ENCODE results near the gene PTPRN. TPM values are rescaled to one million over a fixed set of nuclear protein-coding genes. Genes with fewer than 3 reads are reported as not detected.
A peak's percentile ranks its signal among the peaks of the same experiment; 100 is the strongest.
"Not testable (repeated sequence)": the region's sequence is repeated elsewhere in the genome, so short reads cannot be mapped to it uniquely, and the experiment has no call there.

Gene PTPRN
- total RNA-seq, 2 experiments from 2014 or later = not detected

DNA sequence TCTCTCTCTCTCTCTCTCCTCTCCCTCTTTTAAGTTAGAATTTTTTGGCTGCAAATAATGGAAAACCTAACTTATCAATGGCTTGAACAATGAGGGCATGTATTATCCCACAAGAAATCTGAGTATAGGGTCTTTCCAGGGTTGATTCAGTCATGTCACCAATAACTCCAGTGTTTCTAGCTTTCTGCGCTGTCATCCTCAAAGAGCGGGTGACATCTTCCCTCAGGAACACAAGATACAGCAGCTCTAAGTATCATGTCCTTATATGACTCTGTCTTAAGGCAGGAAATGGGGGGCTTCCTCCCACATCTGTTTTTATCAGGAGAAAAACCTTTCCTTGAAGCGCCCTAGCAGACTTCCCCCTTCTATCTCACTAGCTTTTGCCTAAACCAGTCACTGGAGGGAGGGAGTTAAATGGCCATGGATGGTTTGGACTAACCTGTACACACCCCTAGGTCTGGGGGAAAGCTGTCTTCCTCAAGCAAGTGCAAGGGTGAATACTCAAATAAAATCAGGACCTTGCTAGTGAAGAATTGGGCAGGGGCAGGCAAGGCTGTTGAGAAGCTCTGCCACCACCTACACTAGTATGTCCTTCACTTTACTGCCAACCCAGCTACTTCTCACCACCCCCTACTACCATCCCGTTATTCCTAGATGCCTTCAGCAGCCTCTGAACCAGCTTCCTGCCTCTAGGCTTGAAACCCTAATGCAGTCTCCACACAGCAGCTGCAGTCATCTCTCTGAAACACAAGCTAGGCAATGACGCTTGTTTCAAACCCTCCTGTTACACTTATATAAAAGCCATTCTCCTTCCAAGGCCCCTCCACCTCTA is 48.0 kb downstream of the PTPRN start:
- no peak overlapping the region for H3K27ac Mint-ChIP-seq
- no peak overlapping the region for H3K4me3 Mint-ChIP-seq
- POLR2A ChIA-PET = interaction anchor here (0.8 to 1.9 kb wide), 4 partner anchors 8 to 61 kb away, joined by 3 to 11 read pairs (median 4); partner anchors contain the start of genes GLB1L, STK16, TUBA4A and TUBA4B
- H3K9me3 Mint-ChIP-seq = no peaks in the 10 kb centered on the region
- ATAC-seq (ENCODE audit: low read depth) (no peak), DNase-seq (no peak)
- peaks cover 6% of the 10 kb centered on the region for H3K4me1 Mint-ChIP-seq
- peaks cover 11% of the 10 kb centered on the region for H3K27me3 Mint-ChIP-seq
- no peaks in the 10 kb centered on the region for H3K36me3 Mint-ChIP-seq

DNA sequence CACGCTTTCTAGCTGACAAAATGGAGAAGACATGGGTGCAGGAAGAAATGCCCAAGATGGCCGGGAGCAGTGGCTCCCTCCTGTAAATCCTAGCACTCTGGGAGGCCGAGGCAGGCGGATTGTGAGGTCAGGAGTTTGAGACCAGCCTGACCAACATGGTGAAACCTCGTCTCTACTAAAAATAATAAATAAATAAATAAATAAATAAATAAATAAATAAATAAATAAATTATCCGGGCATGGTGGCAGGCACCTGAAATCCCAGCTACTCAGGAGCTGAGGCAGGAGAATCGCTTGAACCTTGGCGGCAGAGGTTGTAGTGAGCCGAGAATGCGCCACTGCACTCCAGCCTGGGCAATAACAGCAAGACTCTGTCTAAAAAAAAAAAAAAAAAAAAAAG is 50.3 kb downstream of the PTPRN start:
- not testable (repeated sequence) for DNase-seq; H3K27ac Mint-ChIP-seq; H3K4me3 Mint-ChIP-seq; H3K36me3 Mint-ChIP-seq; ATAC-seq (ENCODE audit: low read depth); H3K9me3 Mint-ChIP-seq
- Mint-ChIP-seq H3K27me3 (peaks cover 11% of the 10 kb centered on the region), H3K4me1 (peaks cover 12% of the 10 kb centered on the region)
- POLR2A ChIA-PET = interaction anchor here (0.7 kb wide), 1 partner anchor 21 kb away, joined by 3 read pairs; no protein-coding TSS in a partner anchor

DNA sequence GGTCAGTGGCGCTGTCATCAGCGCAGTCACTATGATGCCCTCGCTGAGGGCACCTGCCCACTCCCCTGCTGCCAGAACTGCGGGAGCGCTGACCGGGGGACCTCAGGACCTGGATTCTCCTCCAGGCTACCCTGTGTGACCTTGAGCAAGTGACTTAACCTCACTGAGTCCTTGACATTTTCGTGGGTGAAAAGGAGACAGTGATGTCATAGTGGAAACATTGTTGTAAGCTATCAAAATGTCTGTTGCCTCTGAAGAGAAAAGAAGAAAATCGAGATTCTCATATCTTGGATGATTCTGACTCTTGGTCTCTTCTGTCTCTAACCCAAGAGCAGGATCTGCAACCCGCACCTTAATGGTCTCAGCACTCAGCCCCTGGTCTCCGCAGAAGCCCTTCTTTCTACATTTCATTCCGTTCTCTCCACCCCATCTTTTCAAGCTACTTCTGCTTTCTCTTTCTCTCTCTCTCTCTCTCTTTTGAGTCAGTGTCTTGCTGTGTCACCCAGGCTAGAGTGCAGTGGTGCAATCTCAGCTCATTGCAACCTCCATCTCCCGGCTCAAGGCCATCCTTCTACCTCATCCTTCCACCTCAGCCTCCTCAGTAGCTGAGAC is 54.5 kb downstream of the PTPRN start:
- ATAC-seq (ENCODE audit: low read depth) (peak; percentile 22), DNase-seq (peak; percentile 48)
- peak overlapping the region; percentile 99 for H3K4me3 Mint-ChIP-seq
- peaks cover 29% of the 10 kb centered on the region for H3K36me3 Mint-ChIP-seq
- peaks cover 2% of the 10 kb centered on the region for H3K27me3 Mint-ChIP-seq
- peak overlapping the region; percentile 90 for H3K27ac Mint-ChIP-seq
- peaks cover 34% of the 10 kb centered on the region for H3K4me1 Mint-ChIP-seq
- POLR2A ChIA-PET = interaction anchor here (0.9 to 8.4 kb wide), 15 partner anchors 9 to 79 kb away, joined by 3 to 83 read pairs (median 11); partner anchors contain the start of genes ABCB6, ANKZF1, ATG9A and CNPPD1
- no peaks in the 10 kb centered on the region for H3K9me3 Mint-ChIP-seq

DNA sequence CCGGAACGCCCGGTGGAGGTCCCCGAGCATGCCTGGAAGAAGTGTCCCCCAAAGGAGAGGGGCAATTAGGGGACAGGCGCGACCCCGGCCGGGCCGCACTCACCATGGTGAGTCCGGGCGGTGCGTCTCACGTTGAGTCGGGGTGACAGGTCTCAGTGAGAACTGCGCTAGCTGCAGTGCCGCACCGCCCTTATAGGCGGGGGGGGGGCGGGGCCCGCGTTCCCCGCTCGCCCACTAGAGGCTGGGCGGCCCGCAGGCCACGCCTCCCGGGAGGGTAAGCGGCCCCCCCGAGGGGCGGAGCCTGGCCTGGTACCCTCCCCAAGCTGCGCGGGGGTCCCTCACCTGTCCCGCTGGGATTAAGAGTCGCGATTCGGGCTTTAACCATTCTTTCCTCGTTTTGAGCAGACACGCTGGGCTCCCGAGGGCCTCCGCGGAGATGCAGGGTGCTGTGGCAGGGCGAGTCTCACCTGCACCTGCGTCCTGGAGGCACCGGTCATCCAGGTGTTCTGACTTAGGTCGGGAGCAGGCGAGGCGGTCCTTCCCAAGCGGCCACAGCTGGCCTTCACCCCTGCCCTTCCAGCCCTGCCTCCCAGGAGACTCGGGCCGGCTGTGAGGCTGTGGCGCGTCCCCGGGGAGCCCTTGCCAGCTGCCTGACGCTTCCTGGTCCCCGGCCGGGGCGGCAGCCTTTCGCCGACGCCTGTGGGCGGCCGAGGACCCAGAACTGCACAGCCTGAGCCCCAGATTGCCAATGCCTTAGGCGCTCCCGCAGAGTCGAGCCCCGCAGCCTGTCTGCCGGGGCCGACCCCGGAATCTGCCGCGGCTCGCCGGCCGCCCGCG is 55.2 kb downstream of the PTPRN start, which contains the start of gene TUBA4A:
TUBA4A (minus strand) TSS at position 166 of the 837 bp plus-strand sequence; CDS start at position 106, 60 bp downstream.
- H3K4me3 Mint-ChIP-seq = peak within 1 kb of the TSS; percentile 99
- H3K4me1 Mint-ChIP-seq = peaks cover 40% of the 10 kb centered on the region
- DNase-seq (peak; percentile 94), ATAC-seq (ENCODE audit: low read depth) (peak; percentile 69)
- peaks cover 36% of the 10 kb centered on the region for H3K36me3 Mint-ChIP-seq
- peak within 1 kb of the TSS; percentile 90 for H3K27ac Mint-ChIP-seq
- H3K9me3 Mint-ChIP-seq = no peaks in the 10 kb centered on the region
- no peaks in the 10 kb centered on the region for H3K27me3 Mint-ChIP-seq
- POLR2A ChIA-PET = interaction anchor here (0.6 to 8.4 kb wide), 19 partner anchors 8 to 94 kb away, joined by 3 to 83 read pairs (median 8); partner anchors contain the start of genes ABCB6, ANKZF1, ATG9A and CNPPD1

DNA sequence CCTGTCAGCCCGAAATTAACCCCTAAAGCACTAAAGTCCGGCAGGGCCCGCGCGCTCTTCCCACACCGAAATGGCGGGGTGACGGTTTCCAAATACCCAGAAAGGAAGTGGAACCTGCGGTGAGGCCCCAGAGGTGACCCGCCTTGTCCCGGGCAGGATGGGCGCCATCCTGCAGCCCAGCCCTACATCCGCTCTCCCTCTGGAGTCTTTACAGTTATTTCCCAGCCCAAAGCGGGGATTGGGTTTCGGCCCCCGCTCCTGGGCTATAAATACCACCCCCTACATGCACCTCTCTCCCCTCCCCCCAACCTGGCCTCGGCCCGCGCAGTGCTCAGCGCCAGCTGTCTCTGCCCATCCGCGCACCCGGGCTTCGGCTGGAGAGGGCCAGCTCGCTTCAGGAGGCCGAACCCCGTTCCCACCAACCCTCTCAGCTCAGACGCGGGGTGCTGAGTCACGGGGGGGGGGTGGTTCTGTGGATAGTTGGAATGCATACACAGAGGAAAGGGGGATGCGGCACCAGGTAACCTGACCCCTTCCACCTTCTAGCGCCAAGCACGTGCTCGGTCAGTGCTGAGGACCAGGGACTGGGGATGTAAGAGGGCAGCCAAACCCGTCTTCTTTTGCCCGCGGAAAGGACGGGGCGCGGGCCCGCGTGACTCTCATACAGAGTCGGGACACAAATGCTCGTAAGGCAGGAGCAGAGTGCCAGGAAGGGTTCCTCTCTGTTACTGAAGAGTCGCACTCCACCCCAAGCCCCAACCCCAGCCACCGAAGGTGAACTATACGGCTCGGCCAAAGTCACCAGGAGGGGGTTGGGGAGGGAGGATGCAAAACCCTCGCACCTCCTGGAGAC is 56.1 kb downstream of the PTPRN start, which contains the start of gene TUBA4B:
TUBA4B (plus strand) TSS at position 344 of the 853 bp plus-strand sequence; CDS start at position 509, 165 bp downstream.
- H3K36me3 Mint-ChIP-seq = peaks cover 44% of the 10 kb centered on the region
- POLR2A ChIA-PET = interaction anchor here (0.6 to 8.4 kb wide), 23 partner anchors 8 to 1027 kb away, joined by 3 to 83 read pairs (median 5); partner anchors contain the start of genes ABCB6, ANKZF1, ATG9A and CNPPD1
- H3K4me3 Mint-ChIP-seq = peak within 1 kb of the TSS; percentile 99

DNA sequence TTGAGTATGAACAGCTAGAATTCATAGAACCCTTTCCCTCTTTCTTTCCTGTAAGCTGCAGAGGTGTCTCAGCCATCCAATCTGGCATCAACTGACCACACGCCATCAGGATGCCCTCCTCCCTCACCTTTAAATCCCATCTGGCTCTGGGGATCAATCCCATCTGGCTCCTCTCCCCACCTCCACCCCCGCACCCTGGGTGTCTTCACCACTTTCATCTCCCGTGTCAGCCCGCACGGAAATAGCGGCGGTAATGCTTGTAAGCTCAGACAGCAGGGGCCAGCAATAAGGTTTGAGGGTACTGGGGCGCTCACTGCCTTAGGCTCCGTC is 56.7 kb downstream of the PTPRN start:
- peaks cover 54% of the 10 kb centered on the region for H3K4me1 Mint-ChIP-seq
- peak; percentile 1 for ATAC-seq (ENCODE audit: low read depth)
- POLR2A ChIA-PET = interaction anchor here (0.6 to 8.4 kb wide), 18 partner anchors 8 to 1026 kb away, joined by 3 to 83 read pairs (median 9); partner anchors contain the start of genes ABCB6, ANKZF1, ATG9A and CNPPD1

More for the DNA sequence above, 56.1 kb downstream of the PTPRN start, which contains the start of gene TUBA4B:
- Mint-ChIP-seq H3K27me3 (no peaks in the 10 kb centered on the region), H3K4me1 (peaks cover 48% of the 10 kb centered on the region), H3K27ac (peak within 1 kb of the TSS; percentile 90), H3K9me3 (no peaks in the 10 kb centered on the region)
- ATAC-seq (ENCODE audit: low read depth) = peak; percentile 31
- DNase-seq = peak; percentile 78

DNA sequence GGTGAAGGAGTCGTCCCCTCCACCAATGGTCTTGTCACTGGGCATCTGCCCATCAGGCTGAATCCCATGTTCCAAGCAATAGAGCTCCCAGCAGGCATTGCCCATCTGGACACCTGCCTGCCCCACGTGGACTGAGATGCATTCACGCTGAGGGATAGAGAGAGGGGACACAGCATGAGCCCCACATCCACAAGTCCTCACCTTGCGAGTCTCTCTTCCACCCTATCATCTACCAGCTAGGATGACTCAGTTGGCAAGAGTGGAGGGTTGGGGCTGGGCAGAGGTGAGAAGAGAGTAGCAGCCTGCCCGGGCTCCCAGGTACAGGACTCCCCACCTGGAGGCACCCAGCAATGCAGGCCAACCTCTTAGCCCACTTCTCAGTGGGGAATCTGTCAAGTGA is 57.1 kb downstream of the PTPRN start:
- no peak for DNase-seq
- Mint-ChIP-seq H3K27ac (peak overlapping the region; percentile 90), H3K36me3 (peaks cover 49% of the 10 kb centered on the region), H3K9me3 (no peaks in the 10 kb centered on the region), H3K4me1 (peaks cover 58% of the 10 kb centered on the region), H3K4me3 (peak overlapping the region; percentile 99), H3K27me3 (no peaks in the 10 kb centered on the region)
- POLR2A ChIA-PET = interaction anchor here (0.6 to 8.4 kb wide), 13 partner anchors 10 to 1026 kb away, joined by 3 to 83 read pairs (median 11); partner anchors contain the start of genes ABCB6, ANKZF1, ATG9A and CNPPD1
- no peak for ATAC-seq (ENCODE audit: low read depth)

More for the DNA sequence above, 56.7 kb downstream of the PTPRN start:
- H3K9me3 Mint-ChIP-seq = no peaks in the 10 kb centered on the region
- H3K4me3 Mint-ChIP-seq = peak overlapping the region; percentile 99
- H3K27me3 Mint-ChIP-seq = no peaks in the 10 kb centered on the region
- peak overlapping the region; percentile 90 for H3K27ac Mint-ChIP-seq
- no peak for DNase-seq
- peaks cover 47% of the 10 kb centered on the region for H3K36me3 Mint-ChIP-seq

DNA sequence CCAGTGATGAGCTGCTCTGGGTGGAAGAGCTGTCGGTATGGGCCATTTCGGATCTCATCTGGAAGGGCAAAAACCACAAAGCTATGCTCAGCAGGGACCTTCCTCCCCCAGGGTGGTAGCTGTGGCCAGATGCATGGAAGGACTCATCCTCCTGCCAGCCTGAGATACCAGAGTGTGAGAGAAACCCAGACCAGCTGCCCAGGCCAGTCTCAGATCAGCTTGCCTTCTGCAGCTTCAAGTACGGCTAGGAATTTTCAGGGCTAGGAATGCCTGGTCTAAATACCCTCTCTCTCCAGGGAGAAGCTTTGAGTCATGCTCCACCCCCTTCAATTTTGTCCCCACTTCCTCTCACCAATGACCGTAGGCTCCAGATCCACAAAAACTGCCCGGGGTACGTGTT is 57.5 kb downstream of the PTPRN start:
- H3K27me3 Mint-ChIP-seq = no peaks in the 10 kb centered on the region
- ATAC-seq (ENCODE audit: low read depth) (no peak), DNase-seq (no peak)
- no peaks in the 10 kb centered on the region for H3K9me3 Mint-ChIP-seq
- POLR2A ChIA-PET = interaction anchor here (0.6 to 8.4 kb wide), 8 partner anchors 10 to 76 kb away, joined by 3 to 83 read pairs (median 30); partner anchors contain the start of genes ANKZF1, ATG9A, CNPPD1 and DNAJB2
- peaks cover 49% of the 10 kb centered on the region for H3K36me3 Mint-ChIP-seq
- peak overlapping the region; percentile 90 for H3K27ac Mint-ChIP-seq
- peaks cover 62% of the 10 kb centered on the region for H3K4me1 Mint-ChIP-seq
- peak overlapping the region; percentile 99 for H3K4me3 Mint-ChIP-seq

DNA sequence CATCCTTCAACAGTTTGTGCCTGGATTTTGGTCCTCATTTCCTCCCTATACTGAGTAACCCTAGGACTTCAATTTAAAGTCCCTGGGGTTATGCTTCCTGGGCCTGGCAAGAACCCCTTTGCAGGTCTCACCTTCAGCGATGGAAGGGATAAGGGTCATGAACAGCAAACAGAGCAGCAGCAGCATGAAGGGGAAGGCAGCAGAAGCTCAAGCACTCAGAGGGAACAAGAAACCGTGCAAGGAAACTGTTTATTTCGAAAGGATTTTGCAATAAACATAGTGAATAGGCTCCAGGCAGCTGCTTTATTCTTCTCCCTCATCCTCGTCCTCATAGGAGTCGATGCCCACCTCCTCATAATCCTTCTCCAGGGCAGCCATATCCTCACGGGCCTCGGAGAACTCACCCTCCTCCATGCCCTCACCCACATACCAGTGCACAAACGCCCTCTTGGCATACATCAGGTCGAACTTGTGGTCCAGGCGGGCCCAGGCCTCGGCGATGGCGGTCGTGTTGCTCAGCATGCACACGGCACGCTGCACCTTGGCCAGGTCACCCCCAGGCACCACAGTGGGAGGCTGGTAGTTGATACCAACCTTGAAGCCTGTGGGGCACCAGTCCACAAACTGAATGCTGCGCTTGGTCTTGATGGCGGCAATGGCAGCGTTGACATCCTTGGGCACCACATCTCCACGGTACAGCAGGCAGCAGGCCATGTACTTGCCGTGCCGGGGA is 59.0 kb downstream of the PTPRN start:
- no peaks in the 10 kb centered on the region for H3K27me3 Mint-ChIP-seq
- H3K4me1 Mint-ChIP-seq = peaks cover 69% of the 10 kb centered on the region
- H3K9me3 Mint-ChIP-seq = no peaks in the 10 kb centered on the region
- POLR2A ChIA-PET = interaction anchor here (0.6 to 8.4 kb wide), 14 partner anchors 10 to 1020 kb away, joined by 3 to 56 read pairs (median 6); partner anchors contain the start of genes ABCB6, ANKZF1, ATG9A and CNPPD1
- ATAC-seq (ENCODE audit: low read depth) (no peak), DNase-seq (no peak)
- H3K27ac Mint-ChIP-seq = peak overlapping the region; percentile 90
- H3K4me3 Mint-ChIP-seq = peak overlapping the region; percentile 99
- peaks cover 53% of the 10 kb centered on the region for H3K36me3 Mint-ChIP-seq

DNA sequence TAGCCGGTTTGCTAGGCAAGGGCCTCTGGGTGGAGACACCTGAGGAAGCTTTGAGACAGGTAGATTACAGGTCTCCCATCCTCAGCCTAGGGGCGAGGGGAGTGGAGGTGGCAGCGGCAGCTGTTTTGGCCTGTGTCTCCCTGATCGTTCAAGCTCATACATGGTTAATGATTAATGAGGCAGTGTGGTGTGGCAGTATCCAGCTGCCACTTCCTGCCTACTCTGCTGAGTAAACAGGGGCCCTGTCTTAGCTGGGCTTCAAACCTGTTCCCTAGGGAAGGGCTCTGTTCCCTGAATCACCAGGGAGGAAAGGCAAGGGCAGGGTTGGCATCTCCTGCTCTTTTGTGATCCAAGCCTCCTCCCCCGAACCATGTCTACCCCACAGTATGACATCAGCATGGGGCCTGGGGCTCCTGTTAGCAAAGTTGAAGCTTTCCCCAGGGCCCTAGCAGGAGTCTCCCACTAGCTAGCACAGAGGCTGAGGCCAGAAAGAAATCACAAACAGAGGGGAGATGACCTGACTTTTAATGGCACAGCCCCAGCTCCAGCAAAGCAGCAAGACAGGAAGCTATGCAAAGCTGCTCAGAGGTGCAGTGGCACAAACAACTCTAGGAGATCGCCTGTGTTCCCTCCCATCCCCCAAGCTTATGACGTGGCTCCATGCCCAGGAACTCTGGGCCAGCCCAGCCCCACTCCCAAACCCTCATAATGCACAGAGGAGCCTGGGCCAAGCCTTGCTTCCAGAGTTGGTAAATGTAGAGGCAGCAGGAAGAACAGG is 59.8 kb downstream of the PTPRN start:
- no peak for ATAC-seq (ENCODE audit: low read depth)
- Mint-ChIP-seq H3K4me3 (peak overlapping the region; percentile 99), H3K4me1 (peaks cover 70% of the 10 kb centered on the region), H3K27me3 (no peaks in the 10 kb centered on the region), H3K9me3 (no peaks in the 10 kb centered on the region), H3K36me3 (peaks cover 53% of the 10 kb centered on the region), H3K27ac (peak overlapping the region; percentile 90)
- POLR2A ChIA-PET = interaction anchor here (0.5 to 8.4 kb wide), 20 partner anchors 10 to 1019 kb away, joined by 3 to 56 read pairs (median 6); partner anchors contain the start of genes ABCB6, ANKZF1, ATG9A and CNPPD1
- DNase-seq = peak; percentile 53
